Measurements from ENCODE around the gene POP4. TPM values are rescaled to one million over a fixed set of nuclear protein-coding genes. Genes with fewer than 3 reads are reported as not detected.

Gene POP4
- total RNA-seq, 1 experiment from 2014 or later = 75.0 TPM

DNA sequence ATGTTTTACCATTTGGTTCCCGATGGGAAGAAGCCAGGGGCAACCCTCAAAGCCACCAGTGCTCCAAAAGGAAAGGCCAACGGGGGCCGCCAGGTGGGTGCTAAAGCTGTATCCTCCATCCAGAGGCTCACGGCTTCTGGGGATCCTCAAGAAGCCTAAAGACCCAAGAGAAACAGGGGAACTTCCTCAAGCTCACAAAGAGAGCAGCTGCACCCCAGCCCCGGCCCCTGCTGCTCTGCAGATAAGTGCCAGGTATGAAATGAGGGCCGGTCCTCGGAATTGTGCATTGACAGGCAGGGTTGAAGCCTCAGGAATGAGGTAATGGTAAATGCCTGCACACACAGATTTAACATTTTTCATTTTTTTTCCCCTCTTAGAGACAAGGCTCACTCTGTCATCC, 8.0 kb upstream of the POP4 start:
- H3K4me1 ChIP-seq = no peaks in the 10 kb centered on the region
- no peaks in the 10 kb centered on the region for H3K27me3 ChIP-seq (replicated peaks; ENCODE audit: control insufficient read depth, insufficient read depth, low read length)
- no peaks in the 10 kb centered on the region for H3K4me1 Mint-ChIP-seq (ENCODE audit: low read depth, unreplicated experiment)
- no peak overlapping the region for H3K27ac Mint-ChIP-seq (ENCODE audit: unreplicated experiment)
- CTCF ChIA-PET = no interaction called here
- H3K9me3 Mint-ChIP-seq (ENCODE audit: unreplicated experiment) = no peaks in the 10 kb centered on the region
- H3K4me3 ChIP-seq (ENCODE audit: low read depth, low read length) = no peak overlapping the region
- no peaks in the 10 kb centered on the region for H3K36me3 Mint-ChIP-seq (ENCODE audit: insufficient read depth, unreplicated experiment)
- H3K36me3 ChIP-seq (ENCODE audit: control insufficient read depth, insufficient read depth, low read length) = no peaks in the 10 kb centered on the region
- POLR2A ChIA-PET = no interaction called here
- no peaks in the 10 kb centered on the region for H3K9me3 ChIP-seq
- H3K4me3 Mint-ChIP-seq (ENCODE audit: unreplicated experiment) = no peak overlapping the region
- intact Hi-C loops (cut with micrococcal nuclease; ENCODE audit: unreplicated experiment) = loop anchor here (10.0 kb wide), 1 partner anchor 133 kb away; no protein-coding TSS in a partner anchor
- peaks cover 7% of the 10 kb centered on the region for H3K27me3 Mint-ChIP-seq (ENCODE audit: insufficient read depth, unreplicated experiment)
- DNase-seq = no peak
- TF ChIP-seq CTCF (IDR thresholded peaks at IDR 0.05; ENCODE audit: insufficient read depth in 1 of 2, low read depth in 1 of 2, low read length in 1 of 2, severe bottlenecking in 1 of 2, unreplicated experiment in 1 of 2) = no peak
- no TSS peak for BruUV-seq (replicated peaks)

DNA sequence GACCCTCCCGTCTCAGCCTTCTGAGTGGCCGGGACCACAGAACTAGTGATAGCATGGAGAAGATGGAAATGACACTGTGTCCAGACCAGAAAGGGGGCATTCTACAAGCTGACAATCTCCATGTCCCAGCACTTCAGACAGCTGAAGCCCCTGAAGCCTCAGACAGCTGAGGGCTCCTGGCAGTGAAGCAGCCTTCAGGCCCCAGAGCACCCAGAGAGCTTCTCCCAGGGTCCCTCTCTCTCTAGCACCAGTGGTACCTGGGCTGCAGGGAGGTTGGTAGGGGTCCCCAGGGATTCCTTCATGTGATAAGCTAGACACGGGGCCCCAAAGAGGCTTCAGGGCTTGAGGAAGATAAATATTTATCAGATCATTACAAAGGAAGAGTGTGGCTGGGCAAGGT, 7.6 kb upstream of the POP4 start:
- no peak for TF ChIP-seq CTCF (IDR thresholded peaks at IDR 0.05; ENCODE audit: insufficient read depth in 1 of 2, low read depth in 1 of 2, low read length in 1 of 2, severe bottlenecking in 1 of 2, unreplicated experiment in 1 of 2)

DNA sequence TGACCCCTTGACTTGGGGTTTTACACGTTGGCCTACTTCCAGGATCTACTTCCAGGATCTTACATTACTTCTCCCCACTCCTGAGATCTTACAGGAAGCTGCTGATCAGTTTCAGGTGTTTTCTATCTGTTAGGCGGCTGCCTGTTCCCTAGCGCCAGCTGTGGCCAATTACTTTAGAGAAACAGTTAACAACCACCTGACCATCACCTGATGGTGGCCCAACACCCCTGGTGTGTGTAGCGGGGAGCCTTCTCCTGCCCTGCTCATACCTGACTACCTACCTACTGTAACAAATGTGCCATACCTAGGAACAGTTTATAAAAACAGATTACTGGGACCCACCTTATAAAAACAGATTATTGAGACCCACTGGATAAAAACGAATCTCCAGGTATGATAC, 2.8 kb upstream of the POP4 start:
- Histone ChIP-seq H3K27me3 (replicated peaks; ENCODE audit: control insufficient read depth, insufficient read depth, low read length) (no peaks in the 10 kb centered on the region), H3K36me3 (ENCODE audit: control insufficient read depth, insufficient read depth, low read length) (no peaks in the 10 kb centered on the region), H3K4me3 (ENCODE audit: low read depth, low read length) (no peak overlapping the region), H3K9me3 (no peaks in the 10 kb centered on the region), H3K4me1 (no peaks in the 10 kb centered on the region)
- Mint-ChIP-seq H3K4me1 (ENCODE audit: low read depth, unreplicated experiment) (no peaks in the 10 kb centered on the region), H3K9me3 (ENCODE audit: unreplicated experiment) (no peaks in the 10 kb centered on the region), H3K4me3 (ENCODE audit: unreplicated experiment) (no peak overlapping the region), H3K27me3 (ENCODE audit: insufficient read depth, unreplicated experiment) (no peaks in the 10 kb centered on the region), H3K27ac (ENCODE audit: unreplicated experiment) (no peak overlapping the region), H3K36me3 (ENCODE audit: insufficient read depth, unreplicated experiment) (peaks cover 10% of the 10 kb centered on the region)
- TF ChIP-seq CTCF (IDR thresholded peaks at IDR 0.05; ENCODE audit: insufficient read depth in 1 of 2, low read depth in 1 of 2, low read length in 1 of 2, severe bottlenecking in 1 of 2, unreplicated experiment in 1 of 2) = no peak
- ChIA-PET POLR2A (no interaction called here), CTCF (no interaction called here)
- intact Hi-C loops (cut with micrococcal nuclease; ENCODE audit: unreplicated experiment) = no loop called here
- no TSS peak for BruUV-seq (replicated peaks)
- DNase-seq = no peak

More for the DNA sequence above, 7.6 kb upstream of the POP4 start:
- no peak for DNase-seq
- BruUV-seq (replicated peaks) = no TSS peak
- ChIA-PET POLR2A (no interaction called here), CTCF (no interaction called here)
- Mint-ChIP-seq H3K36me3 (ENCODE audit: insufficient read depth, unreplicated experiment) (no peaks in the 10 kb centered on the region), H3K4me1 (ENCODE audit: low read depth, unreplicated experiment) (no peaks in the 10 kb centered on the region), H3K27ac (ENCODE audit: unreplicated experiment) (no peak overlapping the region), H3K9me3 (ENCODE audit: unreplicated experiment) (no peaks in the 10 kb centered on the region), H3K27me3 (ENCODE audit: insufficient read depth, unreplicated experiment) (peaks cover 6% of the 10 kb centered on the region), H3K4me3 (ENCODE audit: unreplicated experiment) (no peak overlapping the region)
- Histone ChIP-seq H3K4me3 (ENCODE audit: low read depth, low read length) (no peak overlapping the region), H3K36me3 (ENCODE audit: control insufficient read depth, insufficient read depth, low read length) (no peaks in the 10 kb centered on the region), H3K4me1 (no peaks in the 10 kb centered on the region), H3K9me3 (no peaks in the 10 kb centered on the region), H3K27me3 (replicated peaks; ENCODE audit: control insufficient read depth, insufficient read depth, low read length) (no peaks in the 10 kb centered on the region)
- intact Hi-C loops (cut with micrococcal nuclease; ENCODE audit: unreplicated experiment) = loop anchor here (10.0 kb wide), 1 partner anchor 134 kb away; no protein-coding TSS in a partner anchor
